Measurements from ENCODE around the gene EFCAB6. TPM values are rescaled to one million over a fixed set of nuclear protein-coding genes. Genes with fewer than 3 reads are reported as not detected.
A peak's percentile ranks its signal among the peaks of the same experiment; 100 is the strongest.

Gene EFCAB6
- total RNA-seq, 4 donors from 2014 or later, result 2.0 to 8.4 (median 5.7) TPM

DNA sequence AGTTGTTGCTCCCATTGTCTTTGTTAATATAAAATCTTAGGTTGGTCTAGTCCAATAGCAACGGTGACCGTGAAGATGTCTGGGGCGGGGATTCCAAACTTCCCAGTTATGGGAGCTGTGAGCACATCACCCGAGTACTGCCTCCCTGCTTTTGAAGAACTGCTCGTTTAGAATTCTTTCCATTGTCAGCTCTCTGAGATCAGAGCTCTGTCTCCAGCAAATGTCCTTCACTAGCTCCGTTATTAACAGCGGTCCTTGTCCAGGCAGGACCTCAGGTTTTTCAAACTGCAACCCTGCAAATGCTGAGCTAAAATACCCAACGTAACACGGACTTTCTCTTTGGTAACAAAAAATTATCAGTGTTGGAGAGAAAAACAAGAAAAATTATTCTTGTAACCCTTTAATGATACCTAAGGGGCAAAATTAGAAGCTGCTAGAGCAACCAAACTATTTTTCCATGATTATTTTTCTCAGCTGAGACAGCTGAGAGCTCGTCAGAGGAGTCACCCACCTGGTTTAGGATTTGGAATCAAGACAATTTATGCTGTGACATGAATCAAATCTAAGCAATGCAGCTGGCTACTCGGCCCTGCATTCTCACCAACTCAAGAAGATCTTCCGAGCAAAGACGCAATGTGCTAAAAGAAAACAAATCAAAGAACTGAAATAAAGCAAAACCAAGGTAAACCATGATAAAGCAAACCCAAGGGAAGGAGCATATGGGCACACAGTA lies 15.1 kb upstream of the EFCAB6 start:
- intact Hi-C loops (cut with DNase I; ENCODE audit: low total_unique reads), result no loop called here
- Histone ChIP-seq H3K27ac (no peak overlapping the region), H3K9me3 (no peaks in the 10 kb centered on the region), H3K4me1 (peaks cover 0 to 8% of the 10 kb centered on the region in 2 donors), H3K4me3 (no peak overlapping the region), H3K27me3 (no peaks in the 10 kb centered on the region), H3K36me3 (no peaks in the 10 kb centered on the region)
- DNase-seq, result no peak
- no peak for TF ChIP-seq CTCF (IDR thresholded peaks at IDR 0.05)

GRCh38 chr22:43826142-43827002 lies 14.3 kb upstream of the EFCAB6 start:
- H3K27me3 ChIP-seq, result no peaks in the 10 kb centered on the region
- no peak overlapping the region for H3K27ac ChIP-seq
- TF ChIP-seq POLR2A (IDR thresholded peaks at IDR 0.05), result no peak
- peak in 2 of 4 experiments; percentile 12 to 17 for TF ChIP-seq CTCF (IDR thresholded peaks at IDR 0.05)
- DNase-seq, result no peak
- H3K4me3 ChIP-seq, result no peak overlapping the region
- intact Hi-C loops (cut with DNase I; ENCODE audit: low total_unique reads), result no loop called here
- no peaks in the 10 kb centered on the region for H3K9me3 ChIP-seq
- H3K4me1 ChIP-seq, result peaks cover 0 to 8% of the 10 kb centered on the region in 2 donors
- no peaks in the 10 kb centered on the region for H3K36me3 ChIP-seq

DNA sequence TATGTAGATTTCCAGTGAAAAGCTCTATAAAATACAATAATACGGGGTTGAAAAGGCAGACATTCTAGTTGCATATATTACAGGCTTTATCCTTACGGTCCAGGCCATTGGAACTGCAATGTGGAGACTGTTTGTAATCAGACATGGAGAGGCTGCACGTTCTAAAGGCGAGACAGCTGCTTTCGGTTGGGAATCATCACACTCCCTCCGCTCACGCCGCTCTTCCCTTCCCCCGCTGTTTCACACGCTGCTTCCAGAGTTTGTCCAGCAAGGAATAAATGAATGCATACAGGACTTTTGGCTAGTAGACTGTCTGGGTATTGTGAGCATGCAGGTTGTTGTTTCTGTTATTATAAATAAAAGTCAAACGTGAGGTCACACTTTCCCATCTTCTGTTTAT lies 13.5 kb upstream of the EFCAB6 start:
- Histone ChIP-seq H3K27ac (no peak overlapping the region), H3K27me3 (no peaks in the 10 kb centered on the region), H3K36me3 (no peaks in the 10 kb centered on the region), H3K4me3 (no peak overlapping the region), H3K4me1 (peaks cover 0 to 8% of the 10 kb centered on the region in 2 donors), H3K9me3 (no peaks in the 10 kb centered on the region)
- no peak for DNase-seq
- TF ChIP-seq POLR2A (IDR thresholded peaks at IDR 0.05), result no peak
- no peak for TF ChIP-seq CTCF (IDR thresholded peaks at IDR 0.05)
- intact Hi-C loops (cut with DNase I; ENCODE audit: low total_unique reads), result no loop called here

DNA sequence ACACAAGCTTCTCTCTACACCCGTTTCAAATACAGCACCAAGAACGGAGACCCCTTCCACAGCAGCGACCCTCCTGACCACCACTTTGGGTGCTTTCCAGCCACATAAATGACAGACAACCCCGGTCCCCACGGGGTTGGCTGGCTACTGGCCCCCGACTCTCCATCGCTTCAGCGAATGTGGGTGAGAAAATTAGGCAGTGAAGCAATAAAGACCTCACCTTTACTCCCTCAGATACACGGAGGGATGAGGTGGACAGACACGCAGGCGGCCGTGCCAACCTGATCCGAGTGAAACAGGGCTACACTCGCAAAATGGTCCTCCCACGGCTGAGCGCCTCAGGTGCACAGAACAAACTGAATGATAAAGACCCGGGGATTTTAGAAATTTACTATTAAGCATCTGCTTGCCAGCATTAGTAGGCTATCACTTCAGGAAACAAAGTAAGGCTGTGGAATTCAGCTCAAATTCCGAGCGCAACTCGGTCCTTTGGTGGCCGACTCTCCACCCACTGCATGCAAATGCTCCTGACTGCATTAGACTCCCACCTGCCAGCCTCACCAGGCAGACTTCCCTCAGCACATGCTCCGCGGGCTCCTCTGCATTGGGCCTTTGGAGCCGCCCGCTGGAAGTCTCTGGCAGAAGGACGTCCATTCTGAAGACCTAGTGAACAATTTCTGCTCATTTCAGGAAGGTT lies 12.8 kb upstream of the EFCAB6 start:
- no peak for TF ChIP-seq POLR2A (IDR thresholded peaks at IDR 0.05)
- no peak for TF ChIP-seq CTCF (IDR thresholded peaks at IDR 0.05)
- DNase-seq, result no peak
- Histone ChIP-seq H3K27ac (no peak overlapping the region), H3K4me1 (peaks cover 0 to 5% of the 10 kb centered on the region in 2 donors), H3K4me3 (no peak overlapping the region), H3K36me3 (no peaks in the 10 kb centered on the region), H3K9me3 (no peaks in the 10 kb centered on the region), H3K27me3 (no peaks in the 10 kb centered on the region)
- intact Hi-C loops (cut with DNase I; ENCODE audit: low total_unique reads), result no loop called here
